K562 (cell line): Measurements from ENCODE around the gene ITPR3. TPM values are rescaled to one million over a fixed set of nuclear protein-coding genes. Genes with fewer than 3 reads are reported as not detected.

Experiments
- E2F5 ChIP-seq: sonication (generic); formaldehyde crosslinking; IDR thresholded peaks from 2 replicates; pipeline ENCODE4 v1.8.0; 2022; ENCODE audit warnings: mild to moderate bottlenecking, missing genetic modification reagents
- MGA ChIP-seq: fragments of 450-650 bp; IDR thresholded peaks from 2 replicates; pipeline ENCODE4 v1.6.1; 2016; ENCODE audit warnings: mild to moderate bottlenecking, moderate library complexity
- NFIX ChIP-seq: fragments of 250-450 bp; sonication (Bioruptor Pico); IDR thresholded peaks from 2 replicates; pipeline ENCODE4 v1.4.0; 2020; ENCODE audit warnings: low read depth, mild to moderate bottlenecking, moderate library complexity
- RCOR1 ChIP-seq, 2 experiments: IDR thresholded peaks; 2 replicates each; pipeline ENCODE4 v1.6.1; 2012; ENCODE audit warnings: low read depth in 2 of 2, low read length in 2 of 2, borderline replicate concordance in 1 of 2, improper control_type of control experiment in 1 of 2
- RFX7 ChIP-seq: fragments of 250-450 bp; sonication (Bioruptor Pico); IDR thresholded peaks from 2 replicates; pipeline ENCODE4 v1.5.1; 2021; ENCODE audit warnings: mild to moderate bottlenecking
- TEAD1 ChIP-seq, 2 experiments: fragments of 450-650 bp in 1 of 2; sonication (generic) in 1 of 2; formaldehyde crosslinking; IDR thresholded peaks; 2 replicates each; pipeline versions ENCODE4 v1.4.0 to v1.8.0; 2020 to 2022; ENCODE audit warnings: mild to moderate bottlenecking in 2 of 2, missing genetic modification reagents in 1 of 2
- TEAD2 ChIP-seq: fragments of 450-650 bp; IDR thresholded peaks from 2 replicates; pipeline ENCODE4 v1.6.1; 2016; ENCODE audit warnings: missing genetic modification characterization, control low read depth, missing compliant biosample characterization
- ZNF609 ChIP-seq: sonication (generic); formaldehyde crosslinking; IDR thresholded peaks from 2 replicates; pipeline ENCODE4 v1.8.1; 2023; ENCODE audit warnings: missing genetic modification reagents, mild to moderate bottlenecking, borderline replicate concordance
- polyA plus RNA-seq, 8 experiments: library from polyadenylated mRNA; depleted of rRNA in 4 of 8; stranded (reverse) in 5 of 8; unstranded in 3 of 8; fragments of >200 nt; fragmentation: Nextera tagmentation in 2 of 8; fragmentation: Illumina TruSeq in 1 of 8; extraction: Ambion mirVana in 2 of 8; extraction: Trizol in 1 of 8; gene quantifications; 2 replicates each; pipeline versions ENCODE4 v1.2.1 to v1.2.3, GENCODE V29; 2011 to 2014; ENCODE audit warnings: inconsistent platforms in 1 of 8, missing spikeins in 1 of 8
- total RNA-seq, 7 experiments: library from RNA; depleted of rRNA in 6 of 7; stranded (reverse); fragments of >200 nt in 6 of 7; fragmentation: Illumina TruSeq in 2 of 7; extraction: Trizol in 2 of 7; gene quantifications; 2 replicates each; pipeline versions ENCODE4 v1.2.1 to v1.2.3, GENCODE V29; 2011 to 2021; ENCODE audit warnings: low replicate concordance in 1 of 7

ITPR3 gene
- total and polyA plus RNA-seq, 9 of the 15 experiments (the other 6 are each of a cell fraction or from before 2014, with no cell fraction given) = 0.39 to 35.7 (median 13.2) TPM

GRCh38 chr6:33710296-33711121 is 89.4 kb downstream of the ITPR3 start (continued):
- TF ChIP-seq ZNF609 (CRISPR knock-in tag) (0 out of 2 replicates have a peak, but pooled peaks have one; percentile 12), RFX7 (CRISPR knock-in tag) (no peak), MGA (peak; percentile 27; the same call in 1 of the 2 replicates), RCOR1 (IDR thresholded peaks at IDR 0.05; ENCODE audit: borderline replicate concordance in 1 of 2, low read depth in 2 of 2, low read length in 2 of 2) (0 out of 4 replicates have a peak, but pooled peaks of 1 of the 2 experiments have one; percentile 3), TEAD2 (tag) (no peak), E2F5 (CRISPR knock-in tag) (peak; percentile 54; the same call in 1 of the 2 replicates), NFIX (CRISPR knock-in tag) (no peak), TEAD1 (CRISPR knock-in tag; IDR thresholded peaks at IDR 0.05) (peak in 1 of 2 experiments; percentile 3; a peak in 1 of 4 replicates)
